GM12874 (cell line): Measurements from ENCODE around the gene ARFIP2.
A peak's percentile ranks its signal among the peaks of the same experiment; 100 is the strongest.

Source experiments
- CTCF ChIP-seq: IDR thresholded peaks from 2 replicates; pipeline ENCODE4 v1.5.1; 2011; ENCODE audit warnings: low read depth, mild to moderate bottlenecking, control low read depth, low read length, moderate library complexity; ENCODE audit not compliant: insufficient read depth

The ARFIP2 gene

GRCh38 chr11:6455070-6455469 is 26.1 kb downstream of the ARFIP2 start:
- TF ChIP-seq CTCF: no peak

GRCh38 chr11:6453152-6453551 is 28.0 kb downstream of the ARFIP2 start:
- no peak for TF ChIP-seq CTCF

GRCh38 chr11:6452219-6452618 is 28.9 kb downstream of the ARFIP2 start:
- TF ChIP-seq CTCF: no peak

GRCh38 chr11:6448574-6448973 is 32.6 kb downstream of the ARFIP2 start:
- no peak for TF ChIP-seq CTCF

- peak; percentile 90 for TF ChIP-seq CTCF
These were observed 37.7 kb downstream of the ARFIP2 start for GRCh38 chr11:6443269-6444003.

- TF ChIP-seq CTCF: no peak
These were observed 38.7 kb downstream of the ARFIP2 start for GRCh38 chr11:6442441-6442840.

- TF ChIP-seq CTCF: no peak
These were observed 40.2 kb downstream of the ARFIP2 start, which contains the start of gene HPX for GRCh38 chr11:6440906-6441358. Gene HPX, minus strand, starts transcription at chr11:6440987. Its CDS starts 24 bp downstream, at chr11:6440963.
